ENCODE measurements around the gene NUBPL. TPM values are rescaled to one million over a fixed set of nuclear protein-coding genes. Genes with fewer than 3 reads are reported as not detected.

Gene NUBPL
- total RNA-seq, 1 experiment from 2014 or later: 5.7 TPM

DNA sequence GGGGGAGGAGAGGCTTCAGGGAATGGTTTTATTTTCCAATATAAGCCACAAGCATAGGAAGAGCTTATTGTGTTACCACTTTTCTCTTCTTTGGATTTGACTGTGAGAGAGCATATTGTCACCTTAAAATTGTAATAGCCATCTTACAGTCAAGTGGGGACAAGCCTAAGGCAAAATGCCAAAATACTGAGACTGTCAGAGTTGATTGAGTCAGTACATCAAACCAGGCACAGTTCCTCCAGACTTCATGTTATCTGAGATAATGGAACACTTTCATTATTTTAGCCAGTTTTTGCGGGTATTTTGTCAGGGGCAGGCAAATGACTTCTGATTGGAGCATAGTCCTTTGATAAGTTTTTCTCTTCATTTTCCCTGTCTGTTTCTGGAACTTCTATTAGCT, 19.5 kb upstream of the NUBPL start:
- TF ChIP-seq, protein P1, sequence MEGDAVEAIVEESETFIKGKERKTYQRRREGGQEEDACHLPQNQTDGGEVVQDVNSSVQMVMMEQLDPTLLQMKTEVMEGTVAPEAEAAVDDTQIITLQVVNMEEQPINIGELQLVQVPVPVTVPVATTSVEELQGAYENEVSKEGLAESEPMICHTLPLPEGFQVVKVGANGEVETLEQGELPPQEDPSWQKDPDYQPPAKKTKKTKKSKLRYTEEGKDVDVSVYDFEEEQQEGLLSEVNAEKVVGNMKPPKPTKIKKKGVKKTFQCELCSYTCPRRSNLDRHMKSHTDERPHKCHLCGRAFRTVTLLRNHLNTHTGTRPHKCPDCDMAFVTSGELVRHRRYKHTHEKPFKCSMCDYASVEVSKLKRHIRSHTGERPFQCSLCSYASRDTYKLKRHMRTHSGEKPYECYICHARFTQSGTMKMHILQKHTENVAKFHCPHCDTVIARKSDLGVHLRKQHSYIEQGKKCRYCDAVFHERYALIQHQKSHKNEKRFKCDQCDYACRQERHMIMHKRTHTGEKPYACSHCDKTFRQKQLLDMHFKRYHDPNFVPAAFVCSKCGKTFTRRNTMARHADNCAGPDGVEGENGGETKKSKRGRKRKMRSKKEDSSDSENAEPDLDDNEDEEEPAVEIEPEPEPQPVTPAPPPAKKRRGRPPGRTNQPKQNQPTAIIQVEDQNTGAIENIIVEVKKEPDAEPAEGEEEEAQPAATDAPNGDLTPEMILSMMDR (IDR thresholded peaks at IDR 0.05): no peak
- no peak for TF ChIP-seq POLR2AphosphoS5 (IDR thresholded peaks at IDR 0.05; ENCODE audit: low read depth, low read length)
- TF ChIP-seq SIN3A (IDR thresholded peaks at IDR 0.05; ENCODE audit: borderline replicate concordance, insufficient read depth, low read depth, low read length): no peak
- TF ChIP-seq, protein P2, sequence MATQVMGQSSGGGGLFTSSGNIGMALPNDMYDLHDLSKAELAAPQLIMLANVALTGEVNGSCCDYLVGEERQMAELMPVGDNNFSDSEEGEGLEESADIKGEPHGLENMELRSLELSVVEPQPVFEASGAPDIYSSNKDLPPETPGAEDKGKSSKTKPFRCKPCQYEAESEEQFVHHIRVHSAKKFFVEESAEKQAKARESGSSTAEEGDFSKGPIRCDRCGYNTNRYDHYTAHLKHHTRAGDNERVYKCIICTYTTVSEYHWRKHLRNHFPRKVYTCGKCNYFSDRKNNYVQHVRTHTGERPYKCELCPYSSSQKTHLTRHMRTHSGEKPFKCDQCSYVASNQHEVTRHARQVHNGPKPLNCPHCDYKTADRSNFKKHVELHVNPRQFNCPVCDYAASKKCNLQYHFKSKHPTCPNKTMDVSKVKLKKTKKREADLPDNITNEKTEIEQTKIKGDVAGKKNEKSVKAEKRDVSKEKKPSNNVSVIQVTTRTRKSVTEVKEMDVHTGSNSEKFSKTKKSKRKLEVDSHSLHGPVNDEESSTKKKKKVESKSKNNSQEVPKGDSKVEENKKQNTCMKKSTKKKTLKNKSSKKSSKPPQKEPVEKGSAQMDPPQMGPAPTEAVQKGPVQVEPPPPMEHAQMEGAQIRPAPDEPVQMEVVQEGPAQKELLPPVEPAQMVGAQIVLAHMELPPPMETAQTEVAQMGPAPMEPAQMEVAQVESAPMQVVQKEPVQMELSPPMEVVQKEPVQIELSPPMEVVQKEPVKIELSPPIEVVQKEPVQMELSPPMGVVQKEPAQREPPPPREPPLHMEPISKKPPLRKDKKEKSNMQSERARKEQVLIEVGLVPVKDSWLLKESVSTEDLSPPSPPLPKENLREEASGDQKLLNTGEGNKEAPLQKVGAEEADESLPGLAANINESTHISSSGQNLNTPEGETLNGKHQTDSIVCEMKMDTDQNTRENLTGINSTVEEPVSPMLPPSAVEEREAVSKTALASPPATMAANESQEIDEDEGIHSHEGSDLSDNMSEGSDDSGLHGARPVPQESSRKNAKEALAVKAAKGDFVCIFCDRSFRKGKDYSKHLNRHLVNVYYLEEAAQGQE (IDR thresholded peaks at IDR 0.05; ENCODE audit: insufficient read depth in 1 of 2, low read depth in 2 of 2, low read length in 1 of 2): no peak
- TF ChIP-seq TCF7L2 (IDR thresholded peaks at IDR 0.05; ENCODE audit: low read depth, low read length): no peak
- POLR2A ChIA-PET: no interaction called here
- Histone ChIP-seq H3K9me3 (ENCODE audit: control insufficient read depth, insufficient read depth, low read depth, low read length) (no peaks in the 10 kb centered on the region), H3K4me3 (ENCODE audit: low read depth in 2 of 2, low read length in 2 of 2) (no peak overlapping the region), H3K27me3 (ENCODE audit: control insufficient read depth, insufficient read depth, low read length) (no peaks in the 10 kb centered on the region), H3K4me1 (ENCODE audit: control insufficient read depth, insufficient read depth, low read length) (no peaks in the 10 kb centered on the region), H3K27ac (ENCODE audit: low read length) (no peak overlapping the region), H3K36me3 (ENCODE audit: control insufficient read depth, insufficient read depth, low read length) (no peaks in the 10 kb centered on the region)
- intact Hi-C loops (cut with micrococcal nuclease; ENCODE audit: unreplicated experiment) (no loop called here), in situ Hi-C loops (cut with HindIII; ENCODE audit: low pct_unique_long_range_greater_than_20kb, low sequenced_read_pairs) (no loop called here)
- DNase-seq (ENCODE audit: low read depth, low spot score) (no peak), ATAC-seq (no peak)
- no TSS peak for BruUV-seq (replicated peaks)
- CTCF ChIA-PET: no interaction called here

DNA sequence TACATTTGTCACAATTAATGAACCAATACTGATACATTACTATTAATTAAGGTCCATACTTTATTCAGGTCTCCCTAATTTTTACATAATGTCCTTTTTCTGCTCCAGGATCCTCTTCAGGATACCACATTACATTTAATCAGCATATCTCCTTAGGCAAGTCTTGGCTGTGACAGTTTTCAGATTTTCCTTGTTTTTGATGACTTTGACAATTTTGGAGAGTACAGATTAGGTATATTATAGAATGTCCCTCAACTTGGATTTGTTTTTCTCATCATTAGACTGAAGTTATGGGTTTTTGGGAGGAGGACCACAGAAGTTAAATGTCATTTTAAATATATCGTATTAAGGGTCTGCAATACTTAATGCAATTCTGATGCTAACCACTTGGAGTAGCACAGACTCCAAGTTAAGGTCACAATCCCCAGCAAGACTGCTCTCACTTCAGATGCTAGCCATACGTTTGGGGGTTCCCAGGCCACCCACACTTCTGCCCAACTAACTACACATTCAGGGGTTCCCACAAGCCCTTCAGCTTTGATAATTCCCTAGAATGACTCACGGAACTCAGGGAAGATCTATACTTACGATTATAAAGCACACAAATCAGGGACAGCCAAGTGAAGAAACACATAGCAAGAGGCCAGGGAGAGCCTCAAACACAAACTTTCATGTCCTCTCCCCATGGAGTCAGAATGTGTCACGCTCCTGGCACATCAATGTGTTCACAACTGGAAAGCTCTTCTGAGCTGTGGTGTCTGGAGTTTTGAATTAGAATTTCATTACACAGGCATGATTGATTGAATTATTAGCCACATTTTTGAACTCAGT, 17.0 kb upstream of the NUBPL start:
- no peak for ATAC-seq
- DNase-seq (ENCODE audit: low read depth, low spot score): no peak
- Histone ChIP-seq H3K27me3 (ENCODE audit: control insufficient read depth, insufficient read depth, low read length) (no peaks in the 10 kb centered on the region), H3K36me3 (ENCODE audit: control insufficient read depth, insufficient read depth, low read length) (no peaks in the 10 kb centered on the region), H3K9me3 (ENCODE audit: control insufficient read depth, insufficient read depth, low read depth, low read length) (no peaks in the 10 kb centered on the region), H3K4me1 (ENCODE audit: control insufficient read depth, insufficient read depth, low read length) (no peaks in the 10 kb centered on the region), H3K27ac (ENCODE audit: low read length) (no peak overlapping the region), H3K4me3 (ENCODE audit: low read depth in 2 of 2, low read length in 2 of 2) (no peak overlapping the region)
- POLR2A ChIA-PET: no interaction called here
- BruUV-seq (replicated peaks): no TSS peak
- intact Hi-C loops (cut with micrococcal nuclease; ENCODE audit: unreplicated experiment): no loop called here
- TF ChIP-seq, protein P1 (IDR thresholded peaks at IDR 0.05): peak; percentile 40
- TF ChIP-seq TCF7L2 (IDR thresholded peaks at IDR 0.05; ENCODE audit: low read depth, low read length): no peak
- in situ Hi-C loops (cut with HindIII; ENCODE audit: low pct_unique_long_range_greater_than_20kb, low sequenced_read_pairs): no loop called here
- CTCF ChIA-PET: no interaction called here
